SK-N-SH treated with all-trans-retinoic acid at 6 μM for 48 hours (cell line): ENCODE measurements around the gene EXD3.

Experiments
- PPARA ChIP-seq: fragments of 250-450 bp; sonication (Bioruptor Pico); IDR thresholded peaks from 2 replicates; pipeline ENCODE4 v1.5.0; 2020; ENCODE audit warnings: mild to moderate bottlenecking, borderline replicate concordance
- ZFP30 ChIP-seq: fragments of 450-650 bp; formaldehyde crosslinking; IDR thresholded peaks from 2 replicates; pipeline ENCODE4 v1.5.0; 2022; ENCODE audit warnings: mild to moderate bottlenecking, moderate library complexity
- TF ChIP-seq, protein P1 (sequence below): fragments of 250-450 bp; sonication (Bioruptor Pico); IDR thresholded peaks from 2 replicates; pipeline ENCODE4 v1.8.0; 2021; ENCODE audit warnings: low read depth, mild to moderate bottlenecking, moderate library complexity, borderline replicate concordance

DNA sequence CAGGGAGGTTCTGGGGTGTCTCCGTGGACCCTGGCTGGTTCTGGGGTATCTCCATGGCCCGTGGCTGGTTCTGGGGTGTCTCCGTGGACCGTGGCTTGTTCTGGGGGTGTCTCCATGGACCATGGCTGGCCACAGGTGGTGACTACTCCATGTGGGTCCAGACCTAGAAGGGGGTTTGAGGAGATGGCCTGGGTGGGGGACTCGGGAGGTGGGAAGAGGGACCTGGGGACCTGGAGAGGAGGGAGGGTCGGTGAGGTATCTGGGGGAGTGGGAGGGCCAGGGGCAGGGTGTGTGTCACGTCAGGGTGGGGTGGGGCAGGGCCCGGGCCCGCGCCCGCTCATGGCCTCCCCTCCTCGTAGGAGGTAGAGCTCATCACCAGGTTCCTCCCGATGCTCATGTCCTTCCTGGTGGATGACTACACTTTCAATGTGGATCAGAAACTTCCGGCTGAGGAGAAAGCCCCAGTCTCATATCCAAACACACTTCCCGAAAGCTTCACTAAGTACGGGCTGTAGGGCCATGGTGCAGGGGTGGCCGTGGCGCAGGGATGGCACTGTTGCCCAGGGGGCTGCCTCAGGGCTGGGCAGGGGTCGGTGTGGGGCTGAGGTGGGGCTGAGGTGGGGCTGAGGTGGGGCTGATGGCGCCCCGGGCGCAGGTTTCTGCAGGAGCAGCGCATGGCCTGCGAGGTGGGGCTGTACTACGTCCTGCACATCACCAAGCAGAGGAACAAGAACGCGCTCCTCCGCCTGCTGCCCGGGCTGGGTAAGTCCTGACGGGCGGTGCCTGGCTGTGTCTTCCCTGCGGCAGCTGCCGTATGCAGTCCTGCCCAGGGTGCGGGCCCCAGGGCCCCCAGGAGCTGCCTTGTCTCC, 156.1 kb downstream of the EXD3 start:
- TF ChIP-seq PPARA (CRISPR knock-in tag) (no peak), ZFP30 (CRISPR knock-in tag) (no peak)
- TF ChIP-seq, protein P1, sequence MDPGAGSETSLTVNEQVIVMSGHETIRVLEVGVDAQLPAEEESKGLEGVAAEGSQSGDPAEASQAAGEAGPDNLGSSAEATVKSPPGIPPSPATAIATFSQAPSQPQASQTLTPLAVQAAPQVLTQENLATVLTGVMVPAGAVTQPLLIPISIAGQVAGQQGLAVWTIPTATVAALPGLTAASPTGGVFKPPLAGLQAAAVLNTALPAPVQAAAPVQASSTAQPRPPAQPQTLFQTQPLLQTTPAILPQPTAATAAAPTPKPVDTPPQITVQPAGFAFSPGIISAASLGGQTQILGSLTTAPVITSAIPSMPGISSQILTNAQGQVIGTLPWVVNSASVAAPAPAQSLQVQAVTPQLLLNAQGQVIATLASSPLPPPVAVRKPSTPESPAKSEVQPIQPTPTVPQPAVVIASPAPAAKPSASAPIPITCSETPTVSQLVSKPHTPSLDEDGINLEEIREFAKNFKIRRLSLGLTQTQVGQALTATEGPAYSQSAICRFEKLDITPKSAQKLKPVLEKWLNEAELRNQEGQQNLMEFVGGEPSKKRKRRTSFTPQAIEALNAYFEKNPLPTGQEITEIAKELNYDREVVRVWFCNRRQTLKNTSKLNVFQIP (CRISPR knock-in tag) = no peak
